H9 (cell line): ENCODE data around the gene IQCN. TPM values are rescaled to one million over a fixed set of nuclear protein-coding genes. Genes with fewer than 3 reads are reported as not detected.

Experiments
- DNase-seq: peaks from one replicate; pipeline ENCODE4 v3.0.0-alpha.2; 2017
- H2AFZ ChIP-seq: one replicate; pipeline ENCODE4 v1.6.1; 2013; ENCODE audit warnings: mild to moderate bottlenecking, low read length, control low read depth, moderate library complexity
- H2AK5ac ChIP-seq: 2 replicates; pipeline ENCODE4 v1.6.1; 2013; ENCODE audit warnings: low read length, control low read depth, mixed read lengths; ENCODE audit not compliant: insufficient read length
- H2BK120ac ChIP-seq: one replicate; pipeline ENCODE4 v1.6.1; 2013; ENCODE audit warnings: low read depth, mild to moderate bottlenecking, low read length, control low read depth, inconsistent platforms; ENCODE audit not compliant: poor library complexity, severe bottlenecking
- H2BK12ac ChIP-seq: 2 replicates; pipeline ENCODE4 v1.6.1; 2013; ENCODE audit warnings: low read length, control low read depth, mixed read lengths, low read depth; ENCODE audit not compliant: insufficient read length
- H2BK15ac ChIP-seq: 2 replicates; pipeline ENCODE4 v1.6.1; 2013; ENCODE audit warnings: low read depth, low read length, control low read depth
- H2BK20ac ChIP-seq: one replicate; pipeline ENCODE4 v1.6.1; 2013; ENCODE audit warnings: low read depth, mild to moderate bottlenecking, low read length, control low read depth, inconsistent platforms; ENCODE audit not compliant: poor library complexity, severe bottlenecking
- H2BK5ac ChIP-seq: 2 replicates; pipeline ENCODE4 v1.6.1; 2013; ENCODE audit warnings: low read length, control low read depth, mixed read lengths; ENCODE audit not compliant: insufficient read length
- H3K14ac ChIP-seq: 2 replicates; pipeline ENCODE4 v1.6.1; 2013; ENCODE audit warnings: low read length, control low read depth; ENCODE audit not compliant: insufficient read depth
- H3K18ac ChIP-seq: 2 replicates; pipeline ENCODE4 v1.6.1; 2013; ENCODE audit warnings: low read depth, mild to moderate bottlenecking, mixed read lengths, low read length, control low read depth; ENCODE audit not compliant: insufficient read length
- H3K23ac ChIP-seq: 2 replicates; pipeline ENCODE4 v1.6.1; 2013; ENCODE audit warnings: low read length, control low read depth, mixed read lengths, low read depth; ENCODE audit not compliant: insufficient read length
- H3K23me2 ChIP-seq: 2 replicates; pipeline ENCODE4 v1.6.1; 2013; ENCODE audit warnings: low read depth, mild to moderate bottlenecking, mixed read lengths, low read length, control low read depth; ENCODE audit not compliant: insufficient read length, poor library complexity, severe bottlenecking
- H3K27ac ChIP-seq: 2 replicates; pipeline ENCODE4 v1.5.1; 2013; ENCODE audit warnings: low read length, control low read depth, mixed read lengths, low read depth; ENCODE audit not compliant: insufficient read length
- H3K27me3 ChIP-seq: 2 replicates; pipeline ENCODE4 v1.6.1; 2013; ENCODE audit warnings: low read length, control low read depth, inconsistent platforms; ENCODE audit not compliant: insufficient read depth
- H3K4ac ChIP-seq: 2 replicates; pipeline ENCODE4 v1.6.1; 2013; ENCODE audit warnings: low read depth, mild to moderate bottlenecking, control low read depth, inconsistent platforms, low read length, moderate library complexity
- H3K4me1 ChIP-seq: 2 replicates; pipeline ENCODE4 v1.6.1; 2013; ENCODE audit warnings: low read length, control low read depth, inconsistent platforms; ENCODE audit not compliant: insufficient read depth
- H3K4me2 ChIP-seq: 2 replicates; pipeline ENCODE4 v1.6.1; 2013; ENCODE audit warnings: low read length, control low read depth, mixed read lengths; ENCODE audit not compliant: insufficient read length, insufficient read depth
- H3K56ac ChIP-seq: 2 replicates; pipeline ENCODE4 v1.6.1; 2013; ENCODE audit warnings: low read depth, mild to moderate bottlenecking, mixed read lengths, low read length, control low read depth; ENCODE audit not compliant: insufficient read length
- H3K79me1 ChIP-seq: 2 replicates; pipeline ENCODE4 v1.6.1; 2013; ENCODE audit warnings: low read depth, mild to moderate bottlenecking, moderate library complexity, low read length, control low read depth, inconsistent platforms; ENCODE audit not compliant: insufficient read depth, poor library complexity, severe bottlenecking
- H3K79me2 ChIP-seq: 2 replicates; pipeline ENCODE4 v1.6.1; 2013; ENCODE audit warnings: low read length, control low read depth, inconsistent platforms; ENCODE audit not compliant: insufficient read depth
- H3K9ac ChIP-seq: 2 replicates; pipeline ENCODE4 v1.6.1; 2013; ENCODE audit warnings: low read length, control low read depth, mixed read lengths; ENCODE audit not compliant: insufficient read length; ENCODE audit errors: extremely low read depth
- H3K9me3 ChIP-seq: one replicate; pipeline ENCODE4 v1.6.1; 2013; ENCODE audit warnings: low read depth, low read length, inconsistent platforms; ENCODE audit not compliant: control insufficient read depth
- H3T11ph ChIP-seq: one replicate; pipeline ENCODE4 v1.6.1; 2013; ENCODE audit warnings: mild to moderate bottlenecking, low read length, control low read depth, inconsistent platforms
- H4K20me1 ChIP-seq: one replicate; pipeline ENCODE4 v1.6.1; 2013; ENCODE audit not compliant: control insufficient read depth, insufficient read length, insufficient read depth
- H4K5ac ChIP-seq: 2 replicates; pipeline ENCODE4 v1.6.1; 2013; ENCODE audit warnings: low read depth, mild to moderate bottlenecking, mixed read lengths, low read length, control low read depth; ENCODE audit not compliant: insufficient read length
- H4K8ac ChIP-seq: replicated peaks from 2 replicates; pipeline ENCODE4 v1.6.1; 2013; ENCODE audit warnings: low read length, control low read depth, mixed read lengths, low read depth; ENCODE audit not compliant: insufficient read length
- H4K91ac ChIP-seq: 2 replicates; pipeline ENCODE4 v1.6.1; 2013; ENCODE audit warnings: low read depth, mild to moderate bottlenecking, moderate library complexity, mixed read lengths, low read length, control low read depth; ENCODE audit not compliant: insufficient read length
- H3K27ac Mint-ChIP-seq, 3 experiments: 2 replicates in 2 of 3; 3 replicates in 1 of 3; pipeline ENCODE4 v1.8.0; 2020 to 2021; ENCODE audit warnings: mixed read lengths in 3 of 3, mild to moderate bottlenecking in 1 of 3, moderate library complexity in 1 of 3
- H3K27me3 Mint-ChIP-seq: 2 replicates; pipeline ENCODE4 v1.8.0; 2021; ENCODE audit warnings: low read depth, mild to moderate bottlenecking, moderate library complexity, mixed read lengths
- H3K36me3 Mint-ChIP-seq, 3 experiments: 2 replicates in 2 of 3; 3 replicates in 1 of 3; pipeline ENCODE4 v1.8.0; 2020 to 2021; ENCODE audit warnings: low read depth in 3 of 3, mixed read lengths in 3 of 3; ENCODE audit not compliant: insufficient read depth in 1 of 3
- H3K4me1 Mint-ChIP-seq, 2 experiments: 2 replicates each; pipeline ENCODE4 v1.8.0; 2020; ENCODE audit warnings: mixed read lengths in 2 of 2
- H3K4me3 Mint-ChIP-seq, 2 experiments: 2 replicates in 1 of 2; 3 replicates in 1 of 2; pipeline ENCODE4 v1.8.0; 2020 to 2021; ENCODE audit warnings: mild to moderate bottlenecking in 2 of 2, mixed read lengths in 2 of 2, moderate library complexity in 1 of 2
- H3K9me3 Mint-ChIP-seq, 2 experiments: 2 replicates in 1 of 2; 3 replicates in 1 of 2; pipeline ENCODE4 v1.8.0; 2020; ENCODE audit warnings: mild to moderate bottlenecking in 2 of 2, mixed read lengths in 2 of 2, moderate library complexity in 1 of 2
- WGBS: extraction: QIAGEN DNeasy Blood & Tissue Kit; methylation state at CpG from one replicate; pipeline ENCODE4 v1.1.7; 2013; ENCODE audit warnings: missing lambda C conversion rate, low lambda C conversion rate, mixed read lengths; ENCODE audit not compliant: insufficient read length; ENCODE audit errors: extremely low coverage; 5-methylcytosine and 5-hydroxymethylcytosine counted together
- total RNA-seq: library from RNA; stranded (reverse); gene quantifications from 2 replicates; pipeline ENCODE4 v1.2.1, GENCODE V29; 2021
- TF ChIP-seq, protein P1 (sequence below): fragments of 200-600 bp; sonication (generic); conservative IDR thresholded peaks from 3 replicates; pipeline ENCODE4 v1.8.0; 2021; ENCODE audit warnings: antibody characterized with exemption, mild to moderate bottlenecking

IQCN gene
- total RNA-seq, 1 experiment from 2014 or later, result 0.39 TPM

DNA sequence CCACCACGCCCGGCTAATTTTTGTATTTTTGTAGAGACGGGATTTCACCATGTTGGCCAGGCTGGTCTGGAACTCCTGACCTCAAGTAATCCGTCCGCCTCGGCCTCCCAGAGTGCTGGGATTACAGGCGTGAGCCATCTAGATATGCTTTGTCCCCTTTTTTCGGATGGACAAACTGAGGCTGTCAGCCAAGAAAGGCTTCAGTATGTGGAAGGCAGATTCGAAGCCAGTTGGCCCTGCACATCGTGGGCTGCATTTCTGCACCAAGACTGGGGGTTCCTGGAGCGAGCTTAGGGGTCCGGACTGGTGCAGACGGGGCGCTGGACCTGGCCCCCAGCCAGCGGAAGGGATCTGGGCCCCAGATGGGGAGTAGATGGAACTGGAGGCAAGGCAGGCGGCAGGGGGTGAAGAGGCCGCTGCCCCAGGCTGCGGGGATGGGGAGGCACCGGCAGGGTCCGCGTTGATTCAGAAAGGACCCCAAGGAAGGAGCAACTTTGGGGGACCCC, 16.8 kb upstream of the IQCN start:
- Histone ChIP-seq H3K4ac (no peak overlapping the region), H3K9ac (no peak overlapping the region), H3K23ac (no peak overlapping the region), H3K9me3 (no peaks in the 10 kb centered on the region), H4K20me1 (no peaks in the 10 kb centered on the region), H3K27me3 (no peaks in the 10 kb centered on the region), H2BK20ac (no peak overlapping the region), H4K5ac (no peak overlapping the region), H2AFZ (no peak overlapping the region), H3K18ac (peak overlapping the region; percentile 54), H3K4me2 (peak overlapping the region; percentile 76), H3T11ph (no peak overlapping the region), H3K56ac (no peak overlapping the region), H2AK5ac (no peak overlapping the region), H2BK5ac (no peak overlapping the region), H3K4me1 (peaks cover 2% of the 10 kb centered on the region; the same call in 1 of the 2 replicates), H4K91ac (no peak overlapping the region), H3K79me2 (no peaks in the 10 kb centered on the region; the same call in 1 of the 2 replicates), H3K23me2 (peaks cover 18% of the 10 kb centered on the region), H4K8ac (no peak overlapping the region), H2BK12ac (no peak overlapping the region), H3K14ac (no peak overlapping the region), H3K79me1 (no peaks in the 10 kb centered on the region), H3K27ac (no peak overlapping the region), H2BK15ac (no peak overlapping the region), H2BK120ac (no peak overlapping the region)
- TF ChIP-seq, protein P1, sequence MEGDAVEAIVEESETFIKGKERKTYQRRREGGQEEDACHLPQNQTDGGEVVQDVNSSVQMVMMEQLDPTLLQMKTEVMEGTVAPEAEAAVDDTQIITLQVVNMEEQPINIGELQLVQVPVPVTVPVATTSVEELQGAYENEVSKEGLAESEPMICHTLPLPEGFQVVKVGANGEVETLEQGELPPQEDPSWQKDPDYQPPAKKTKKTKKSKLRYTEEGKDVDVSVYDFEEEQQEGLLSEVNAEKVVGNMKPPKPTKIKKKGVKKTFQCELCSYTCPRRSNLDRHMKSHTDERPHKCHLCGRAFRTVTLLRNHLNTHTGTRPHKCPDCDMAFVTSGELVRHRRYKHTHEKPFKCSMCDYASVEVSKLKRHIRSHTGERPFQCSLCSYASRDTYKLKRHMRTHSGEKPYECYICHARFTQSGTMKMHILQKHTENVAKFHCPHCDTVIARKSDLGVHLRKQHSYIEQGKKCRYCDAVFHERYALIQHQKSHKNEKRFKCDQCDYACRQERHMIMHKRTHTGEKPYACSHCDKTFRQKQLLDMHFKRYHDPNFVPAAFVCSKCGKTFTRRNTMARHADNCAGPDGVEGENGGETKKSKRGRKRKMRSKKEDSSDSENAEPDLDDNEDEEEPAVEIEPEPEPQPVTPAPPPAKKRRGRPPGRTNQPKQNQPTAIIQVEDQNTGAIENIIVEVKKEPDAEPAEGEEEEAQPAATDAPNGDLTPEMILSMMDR, result no peak
- Mint-ChIP-seq H3K9me3 (no peaks in the 10 kb centered on the region; a peak in 1 of 5 replicates), H3K36me3 (no peaks in the 10 kb centered on the region; a peak in 2 of 7 replicates), H3K4me3 (peak overlapping the region; percentile 81 to 90), H3K4me1 (peaks cover 47 to 59% of the 10 kb centered on the region in 2 experiments), H3K27me3 (peaks cover 8% of the 10 kb centered on the region), H3K27ac (peak overlapping the region; percentile 24 to 89 (median 81); a peak in 3 of 7 replicates)
- no peak for DNase-seq
- WGBS, result no CpG with 5 or more reads among the region's 21 CpGs
